GM19328 (cell line): ENCODE results near the gene HBG1.

Experiments used
- ATAC-seq: cut with Tn5 transposase; IDR thresholded peaks from one replicate; pipeline ENCODE4 v1.9.1; 2021; ENCODE audit warnings: mild to moderate bottlenecking, moderate library complexity; ENCODE audit not compliant: unreplicated experiment

The HBG1 gene

DNA sequence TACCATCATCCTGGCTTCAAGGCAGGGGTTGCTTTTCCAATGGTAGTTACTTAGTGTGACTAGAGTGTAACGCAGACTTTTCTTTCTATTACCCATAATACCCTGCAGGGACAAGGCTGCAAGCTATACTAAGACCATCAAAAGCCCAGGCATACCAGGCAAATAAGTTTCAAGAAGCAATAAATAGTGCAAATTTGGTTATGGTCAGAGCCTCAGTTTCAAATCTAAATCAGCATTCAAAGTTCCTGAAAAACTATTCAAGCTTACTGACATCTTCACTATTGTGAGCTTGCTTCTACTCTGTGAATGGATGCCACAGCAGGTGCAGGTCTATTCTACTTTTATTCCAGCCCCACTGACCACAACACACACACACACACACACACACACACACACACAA lies 20.3 kb downstream of the HBG1 start:
- no peak for ATAC-seq

DNA sequence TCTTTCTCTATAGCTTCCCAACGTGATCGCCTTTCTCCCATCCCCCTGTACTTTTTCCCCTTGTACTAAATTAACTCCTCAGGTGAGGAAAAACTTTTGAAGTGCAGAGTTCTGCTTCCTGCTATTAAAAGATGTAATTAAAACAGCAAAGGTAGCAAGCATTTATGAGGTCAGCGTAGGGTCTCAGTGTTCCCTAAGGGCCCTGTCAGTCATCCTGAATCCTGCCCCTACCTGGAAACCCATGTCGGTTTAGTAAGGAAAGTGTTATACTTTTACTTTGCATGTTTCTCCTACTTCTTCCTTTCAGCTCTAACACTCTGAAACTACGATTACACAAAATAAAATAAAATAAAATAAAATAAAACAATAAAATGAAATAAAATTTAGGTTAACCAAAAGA lies 21.5 kb downstream of the HBG1 start:
- no peak for ATAC-seq

DNA sequence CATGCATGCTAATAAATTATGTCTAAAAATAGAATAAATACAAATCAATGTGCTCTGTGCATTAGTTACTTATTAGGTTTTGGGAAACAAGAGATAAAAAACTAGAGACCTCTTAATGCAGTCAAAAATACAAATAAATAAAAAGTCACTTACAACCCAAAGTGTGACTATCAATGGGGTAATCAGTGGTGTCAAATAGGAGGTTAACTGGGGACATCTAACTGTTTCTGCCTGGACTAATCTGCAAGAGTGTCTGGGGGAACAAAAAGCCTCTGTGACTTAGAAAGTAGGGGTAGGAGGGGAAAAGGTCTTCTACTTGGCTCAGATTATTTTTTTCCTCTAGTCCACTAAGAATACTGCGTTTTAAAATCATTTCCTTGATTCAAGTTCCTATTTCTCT lies 22.0 kb downstream of the HBG1 start:
- no peak for ATAC-seq

DNA sequence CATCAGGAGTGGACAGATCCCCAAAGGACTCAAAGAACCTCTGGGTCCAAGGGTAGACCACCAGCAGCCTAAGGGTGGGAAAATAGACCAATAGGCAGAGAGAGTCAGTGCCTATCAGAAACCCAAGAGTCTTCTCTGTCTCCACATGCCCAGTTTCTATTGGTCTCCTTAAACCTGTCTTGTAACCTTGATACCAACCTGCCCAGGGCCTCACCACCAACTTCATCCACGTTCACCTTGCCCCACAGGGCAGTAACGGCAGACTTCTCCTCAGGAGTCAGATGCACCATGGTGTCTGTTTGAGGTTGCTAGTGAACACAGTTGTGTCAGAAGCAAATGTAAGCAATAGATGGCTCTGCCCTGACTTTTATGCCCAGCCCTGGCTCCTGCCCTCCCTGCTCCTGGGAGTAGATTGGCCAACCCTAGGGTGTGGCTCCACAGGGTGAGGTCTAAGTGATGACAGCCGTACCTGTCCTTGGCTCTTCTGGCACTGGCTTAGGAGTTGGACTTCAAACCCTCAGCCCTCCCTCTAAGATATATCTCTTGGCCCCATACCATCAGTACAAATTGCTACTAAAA lies 22.8 kb downstream of the HBG1 start, which contains the start of gene HBB:
Gene HBB (minus strand): TSS at position 340 of the 579 bp plus-strand sequence. CDS start 50 bp downstream, at position 290.
- ATAC-seq = no peak

DNA sequence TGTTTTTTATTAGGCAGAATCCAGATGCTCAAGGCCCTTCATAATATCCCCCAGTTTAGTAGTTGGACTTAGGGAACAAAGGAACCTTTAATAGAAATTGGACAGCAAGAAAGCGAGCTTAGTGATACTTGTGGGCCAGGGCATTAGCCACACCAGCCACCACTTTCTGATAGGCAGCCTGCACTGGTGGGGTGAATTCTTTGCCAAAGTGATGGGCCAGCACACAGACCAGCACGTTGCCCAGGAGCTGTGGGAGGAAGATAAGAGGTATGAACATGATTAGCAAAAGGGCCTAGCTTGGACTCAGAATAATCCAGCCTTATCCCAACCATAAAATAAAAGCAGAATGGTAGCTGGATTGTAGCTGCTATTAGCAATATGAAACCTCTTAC lies 24.2 kb downstream of the HBG1 start:
- no peak for ATAC-seq

DNA sequence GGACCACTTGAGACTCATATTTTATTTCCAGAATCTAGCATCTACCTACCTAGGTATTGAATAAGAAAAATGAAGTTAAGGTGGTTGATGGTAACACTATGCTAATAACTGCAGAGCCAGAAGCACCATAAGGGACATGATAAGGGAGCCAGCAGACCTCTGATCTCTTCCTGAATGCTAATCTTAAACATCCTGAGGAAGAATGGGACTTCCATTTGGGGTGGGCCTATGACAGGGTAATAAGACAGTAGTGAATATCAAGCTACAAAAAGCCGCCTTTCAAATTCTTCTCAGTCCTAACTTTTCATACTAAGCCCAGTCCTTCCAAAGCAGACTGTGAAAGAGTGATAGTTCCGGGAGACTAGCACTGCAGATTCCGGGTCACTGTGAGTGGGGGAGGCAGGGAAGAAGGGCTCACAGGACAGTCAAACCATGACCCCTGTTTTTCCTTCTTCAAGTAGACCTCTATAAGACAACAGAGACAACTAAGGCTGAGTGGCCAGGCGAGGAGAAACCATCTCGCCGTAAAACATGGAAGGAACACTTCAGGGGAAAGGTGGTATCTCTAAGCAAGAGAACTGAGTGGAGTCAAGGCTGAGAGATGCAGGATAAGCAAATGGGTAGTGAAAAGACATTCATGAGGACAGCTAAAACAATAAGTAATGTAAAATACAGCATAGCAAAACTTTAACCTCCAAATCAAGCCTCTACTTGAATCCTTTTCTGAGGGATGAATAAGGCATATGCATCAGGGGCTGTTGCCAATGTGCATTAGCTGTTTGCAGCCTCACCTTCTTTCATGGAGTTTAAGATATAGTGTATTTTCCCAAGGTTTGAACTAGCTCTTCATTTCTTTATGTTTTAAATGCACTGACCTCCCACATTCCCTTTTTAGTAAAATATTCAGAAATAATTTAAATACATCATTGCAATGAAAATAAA lies 24.8 kb downstream of the HBG1 start:
- ATAC-seq = no peak

DNA sequence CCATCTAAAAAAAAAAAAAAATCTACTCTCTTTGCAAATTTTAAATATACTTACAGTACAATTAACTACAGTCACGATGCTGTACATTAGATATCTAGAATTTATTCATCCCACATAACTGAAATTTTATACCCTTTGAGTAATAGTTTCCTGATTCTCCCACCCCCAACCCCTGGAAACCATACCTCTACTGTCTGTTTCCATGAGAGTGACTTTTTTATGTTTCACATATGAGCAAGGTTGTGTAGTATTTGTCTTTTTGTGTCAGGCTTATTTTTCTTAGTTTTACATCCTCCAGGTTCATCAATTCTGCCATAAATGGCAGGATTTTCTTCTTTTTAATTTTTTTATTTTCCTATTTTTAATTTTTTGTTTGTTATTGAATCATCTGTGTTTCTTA lies 26.0 kb downstream of the HBG1 start:
- no peak for ATAC-seq

DNA sequence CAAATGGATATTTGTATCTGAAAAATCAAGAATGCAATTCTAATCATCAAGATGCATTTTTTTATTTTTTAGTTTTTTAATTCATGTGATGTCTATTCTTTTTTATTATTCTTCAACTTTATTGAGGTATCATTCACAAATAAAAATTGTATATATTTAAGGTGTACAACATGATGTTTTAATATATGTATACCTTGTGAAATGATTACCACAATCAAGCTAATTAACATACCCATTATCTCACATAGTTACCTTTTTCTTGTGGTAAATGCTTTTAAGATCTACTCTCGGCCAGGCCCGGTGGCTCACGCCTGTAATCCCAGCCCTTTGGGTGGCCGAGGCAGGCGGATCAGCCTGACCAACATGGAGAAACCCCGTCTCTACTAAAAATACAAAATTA lies 26.5 kb downstream of the HBG1 start:
- no peak for ATAC-seq

DNA sequence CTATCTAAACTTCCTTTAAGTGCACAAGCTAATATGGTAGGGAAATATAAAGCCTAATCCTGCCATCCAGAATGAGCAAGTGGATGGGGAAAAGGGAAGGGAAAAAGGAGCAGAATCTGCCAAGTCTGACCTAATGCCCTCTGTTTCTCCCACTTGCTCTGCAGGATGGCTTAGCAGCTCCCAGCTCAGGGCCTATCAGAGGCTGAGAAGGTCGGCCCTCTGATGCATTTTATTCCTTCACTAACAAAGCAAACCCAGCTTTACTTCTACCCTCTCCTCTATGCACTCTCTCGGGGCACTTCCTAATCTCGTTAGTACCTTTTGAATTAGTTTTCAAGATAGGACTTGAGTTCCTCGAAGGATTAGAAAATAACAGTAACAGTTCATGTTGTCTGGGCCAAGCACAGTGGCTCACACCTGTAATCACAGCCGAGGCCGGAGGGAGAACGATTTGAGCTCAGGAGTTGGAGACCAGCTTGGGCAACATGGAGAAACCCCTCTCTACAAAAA lies 39.2 kb downstream of the HBG1 start:
- ATAC-seq = no peak

DNA sequence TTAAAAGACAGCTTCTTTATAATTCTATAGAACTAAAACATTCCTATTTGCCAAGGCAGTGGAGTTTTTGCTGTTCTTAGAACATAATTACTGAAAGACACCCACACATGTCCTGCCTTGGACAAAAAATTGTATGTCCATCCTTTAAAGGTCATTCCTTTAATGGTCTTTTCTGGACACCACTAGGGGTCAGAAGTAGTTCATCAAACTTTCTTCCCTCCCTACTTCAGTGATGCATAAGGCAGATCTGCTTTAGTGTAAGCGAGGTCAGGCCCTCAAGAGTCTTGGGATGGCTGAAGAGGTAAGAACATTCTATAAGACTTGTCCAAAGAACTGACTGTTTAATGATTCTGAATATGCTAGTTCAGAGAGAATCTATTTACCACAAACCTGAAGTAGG lies 44.9 kb downstream of the HBG1 start:
- ATAC-seq = no peak

DNA sequence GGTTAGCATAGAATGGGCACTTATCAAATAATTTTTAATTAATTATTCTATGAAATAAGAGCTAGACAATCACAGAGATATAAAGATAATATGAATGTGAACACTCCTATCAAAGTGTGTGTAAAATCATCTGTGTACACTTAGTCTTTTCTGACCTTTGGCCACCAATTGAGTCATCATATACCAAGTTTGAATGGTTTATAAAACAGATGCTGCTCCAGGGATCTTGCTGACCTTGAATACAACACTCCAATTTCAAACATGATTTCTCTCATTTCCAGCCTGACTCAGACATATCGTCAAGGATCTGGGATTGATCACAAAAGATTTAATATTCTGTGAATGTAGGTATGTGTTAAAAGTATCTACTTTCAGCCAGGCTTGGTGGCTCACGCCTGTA lies 46.3 kb downstream of the HBG1 start:
- ATAC-seq = no peak

DNA sequence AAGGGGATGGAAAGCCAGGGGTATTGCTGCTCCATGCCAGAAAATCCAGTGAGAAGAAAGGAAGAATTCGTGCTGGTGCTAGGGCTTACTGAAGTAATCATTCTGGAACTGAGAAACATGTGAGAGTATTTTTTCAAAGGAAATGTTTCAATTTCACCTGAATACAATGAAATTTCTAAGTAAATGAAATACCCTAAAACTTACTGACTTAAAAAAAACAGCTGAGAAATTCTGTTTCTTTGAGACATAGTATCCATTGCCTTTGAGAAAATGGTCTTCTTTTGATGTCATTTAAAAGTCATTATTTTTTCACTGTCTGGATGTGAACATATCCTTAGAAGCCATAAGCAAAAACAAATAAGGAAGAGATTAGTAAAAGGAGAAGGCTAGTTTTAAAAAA lies 49.1 kb downstream of the HBG1 start, which contains the start of gene OR51V1:
Gene OR51V1 (minus strand): TSS at position 101 of the 400 bp plus-strand sequence. CDS start 0 bp downstream, at position 101.
- ATAC-seq = no peak

DNA sequence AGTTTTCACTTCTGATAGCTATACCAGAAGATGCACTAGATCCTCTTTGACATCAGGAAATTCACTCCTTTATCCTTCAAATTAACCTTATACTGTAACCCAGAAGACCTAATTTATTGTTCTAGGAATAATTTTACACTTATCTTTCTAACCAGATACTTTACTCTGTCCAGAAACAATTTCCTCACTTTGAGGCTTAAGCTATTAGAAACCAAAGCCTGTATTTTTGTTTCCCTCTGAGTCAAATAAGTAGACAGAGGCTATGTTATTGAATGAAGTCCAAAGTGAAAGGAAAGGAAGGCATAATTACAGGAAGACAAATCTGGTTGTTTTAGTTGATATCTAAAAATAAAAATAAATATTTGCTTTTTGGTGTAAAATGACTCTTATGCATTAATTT lies 51.4 kb downstream of the HBG1 start:
- no peak for ATAC-seq
